ENCODE results near the gene C11orf86. TPM values are rescaled to one million over a fixed set of nuclear protein-coding genes. Genes with fewer than 3 reads are reported as not detected.
A peak's percentile ranks its signal among the peaks of the same experiment; 100 is the strongest.

C11orf86 gene
- total RNA-seq, 2 donors from 2014 or later: not detected

DNA sequence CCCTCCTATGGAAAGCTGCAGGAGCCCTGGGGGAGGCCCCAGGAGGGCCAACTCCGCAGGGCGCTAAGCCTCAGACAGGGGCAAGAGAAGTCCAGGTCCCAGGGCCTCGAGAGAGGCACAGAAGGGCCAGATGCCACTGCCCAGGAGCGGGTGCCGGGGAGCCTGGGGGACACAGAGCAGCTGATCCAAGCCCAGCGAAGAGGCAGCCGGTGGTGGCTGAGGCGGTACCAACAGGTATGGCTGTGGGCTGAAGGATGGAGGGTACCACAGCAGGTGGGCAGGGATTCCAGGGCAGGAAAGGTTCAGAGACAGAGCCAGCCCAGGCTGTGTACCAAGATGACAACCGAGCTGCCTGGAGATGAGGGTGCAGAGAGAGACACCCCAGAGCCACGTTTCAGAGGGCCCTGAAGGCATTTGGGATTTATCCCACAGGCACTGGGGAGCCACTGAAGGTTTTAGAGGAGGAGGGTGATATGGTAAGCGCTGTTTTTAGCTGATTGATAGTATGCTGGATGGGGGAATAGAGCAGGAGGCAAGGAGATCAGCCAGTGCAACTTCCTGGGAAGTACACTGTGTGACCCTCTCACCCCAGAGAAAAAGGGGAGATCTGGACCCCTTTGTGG is 412 bp downstream of the C11orf86 start:
- Histone ChIP-seq H3K36me3 (no peaks in the 10 kb centered on the region), H3K9me3 (no peaks in the 10 kb centered on the region)

GRCh38 chr11:66976028-66976467 is 944 bp downstream of the C11orf86 start:
- no peaks in the 10 kb centered on the region for H3K36me3 ChIP-seq

More for the DNA sequence above, 412 bp downstream of the C11orf86 start:
- H3K27ac ChIP-seq: no peak overlapping the region
- H3K4me3 ChIP-seq: no peak overlapping the region
- DNase-seq (ENCODE audit: low spot score): no peak
- intact Hi-C loops (cut with DNase I): no loop called here
- 77% methylated on average over 11 of the region's 11 CpGs for WGBS
- H3K27me3 ChIP-seq (replicated peaks; ENCODE audit: insufficient read depth): no peaks in the 10 kb centered on the region
- no peaks in the 10 kb centered on the region for H3K4me1 ChIP-seq (replicated peaks)
- TF ChIP-seq CTCF (IDR thresholded peaks at IDR 0.05): no peak
- no peak for TF ChIP-seq POLR2A (IDR thresholded peaks at IDR 0.05)
- no peak for TF ChIP-seq POLR2AphosphoS5 (IDR thresholded peaks at IDR 0.05)

GRCh38 chr11:66976925-66977324 is 1.8 kb downstream of the C11orf86 start:
- WGBS: 93% methylated on average over 6 of the region's 6 CpGs
- DNase-seq (ENCODE audit: low spot score): no peak
- no peak overlapping the region for H3K27ac ChIP-seq
- H3K4me3 ChIP-seq: no peak overlapping the region
- TF ChIP-seq CTCF (IDR thresholded peaks at IDR 0.05): no peak
- no peak for TF ChIP-seq POLR2A (IDR thresholded peaks at IDR 0.05)
- TF ChIP-seq POLR2AphosphoS5 (IDR thresholded peaks at IDR 0.05): no peak
- no peaks in the 10 kb centered on the region for H3K9me3 ChIP-seq
- no peaks in the 10 kb centered on the region for H3K4me1 ChIP-seq (replicated peaks)
- no peaks in the 10 kb centered on the region for H3K36me3 ChIP-seq
- H3K27me3 ChIP-seq (replicated peaks; ENCODE audit: insufficient read depth): no peaks in the 10 kb centered on the region
- intact Hi-C loops (cut with DNase I): no loop called here

More at GRCh38 chr11:66976028-66976467, 944 bp downstream of the C11orf86 start:
- Histone ChIP-seq H3K27me3 (replicated peaks; ENCODE audit: insufficient read depth) (no peaks in the 10 kb centered on the region), H3K4me3 (no peak overlapping the region), H3K4me1 (replicated peaks) (no peaks in the 10 kb centered on the region), H3K9me3 (no peaks in the 10 kb centered on the region), H3K27ac (no peak overlapping the region)
- DNase-seq (ENCODE audit: low spot score): no peak
- intact Hi-C loops (cut with DNase I): no loop called here
- TF ChIP-seq POLR2AphosphoS5 (IDR thresholded peaks at IDR 0.05): no peak
- peak in 3 of 4 experiments; percentile 30 to 54 (median 33) for TF ChIP-seq CTCF (IDR thresholded peaks at IDR 0.05)
- WGBS: 56% methylated on average over 9 of the region's 9 CpGs

DNA sequence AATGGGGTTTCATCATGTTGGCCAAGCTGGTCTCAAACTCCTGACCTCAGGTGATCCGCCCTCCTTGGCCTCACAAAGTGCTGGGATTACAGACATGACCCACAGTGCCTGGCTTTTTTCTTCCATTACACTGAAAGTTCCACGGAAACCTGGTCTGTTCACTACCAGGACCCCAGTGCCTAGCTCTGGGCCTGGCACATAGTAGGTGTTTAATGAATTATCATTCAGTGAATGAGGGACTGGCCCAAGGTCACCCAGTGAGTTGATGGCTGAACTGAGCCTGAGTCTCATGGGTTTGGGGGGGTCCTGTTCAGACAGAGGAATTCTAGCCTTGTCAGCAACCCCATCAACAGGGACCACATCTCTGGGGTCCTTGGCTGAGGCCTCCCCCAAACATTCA is 3.1 kb downstream of the C11orf86 start:
- 96% methylated on average over 2 of the region's 2 CpGs for WGBS
- no peak for DNase-seq (ENCODE audit: low spot score)

More for the DNA sequence above, 3.1 kb downstream of the C11orf86 start:
- intact Hi-C loops (cut with DNase I): no loop called here
- Histone ChIP-seq H3K27ac (no peak overlapping the region), H3K36me3 (no peaks in the 10 kb centered on the region), H3K9me3 (no peaks in the 10 kb centered on the region), H3K27me3 (replicated peaks; ENCODE audit: insufficient read depth) (no peaks in the 10 kb centered on the region), H3K4me3 (no peak overlapping the region), H3K4me1 (replicated peaks) (no peaks in the 10 kb centered on the region)
- TF ChIP-seq CTCF (IDR thresholded peaks at IDR 0.05) (no peak), POLR2AphosphoS5 (IDR thresholded peaks at IDR 0.05) (no peak), POLR2A (IDR thresholded peaks at IDR 0.05) (no peak)
